GM12891 (cell line): ENCODE results near the gene FAM234B.

Experiments used
- POLR2A ChIP-seq: IDR thresholded peaks from 2 replicates; pipeline ENCODE4 v1.6.1; 2011; ENCODE audit warnings: low read depth, low read length, control low read depth
- TAF1 ChIP-seq: IDR thresholded peaks from 2 replicates; pipeline ENCODE4 v1.6.1; 2011; ENCODE audit warnings: low read depth, low read length, control low read depth

DNA sequence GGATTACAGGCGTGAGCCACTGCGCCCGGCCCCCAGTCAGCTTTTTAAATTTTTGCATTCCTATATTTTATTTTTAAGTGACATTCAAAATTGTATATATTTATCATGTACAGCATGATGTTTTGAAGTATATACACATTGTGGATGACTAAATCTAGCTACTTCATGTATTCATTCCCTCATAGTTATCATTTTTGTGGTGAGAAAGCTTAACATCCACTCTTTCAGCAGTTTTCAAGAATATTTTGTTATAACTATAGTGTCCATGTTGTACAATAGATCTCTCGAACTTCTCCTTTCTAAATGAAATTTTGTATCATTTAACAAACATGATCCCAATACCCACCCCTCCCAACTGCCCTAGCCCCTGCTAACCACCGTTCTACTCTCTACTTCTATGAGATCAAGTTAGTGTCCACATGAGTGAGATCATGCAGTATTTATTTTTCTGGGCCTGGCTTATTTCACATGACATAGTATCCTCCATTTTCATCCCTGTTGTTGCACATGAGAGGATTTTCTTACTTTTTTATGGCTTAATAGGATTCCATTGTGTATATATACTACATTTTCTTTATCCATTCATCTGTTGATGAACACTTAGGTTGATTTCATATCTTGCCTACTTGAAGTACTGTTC lies 35.3 kb upstream of the FAM234B start:
- no peak for TF ChIP-seq TAF1
- no peak for TF ChIP-seq POLR2A
